COR-L47 (cell line): ENCODE data around the gene OCA2.

ENCODE experiments used
- DNase-seq: peaks from one replicate; lab custom pipeline; 2025; lab: John Stamatoyannopoulos, UW

OCA2 gene

GRCh38 chr15:27936164-27936563, 163.0 kb downstream of the OCA2 start:
- no peak for DNase-seq

- no peak for DNase-seq
Observed at GRCh38 chr15:27935328-27935727, 163.8 kb downstream of the OCA2 start.

DNA sequence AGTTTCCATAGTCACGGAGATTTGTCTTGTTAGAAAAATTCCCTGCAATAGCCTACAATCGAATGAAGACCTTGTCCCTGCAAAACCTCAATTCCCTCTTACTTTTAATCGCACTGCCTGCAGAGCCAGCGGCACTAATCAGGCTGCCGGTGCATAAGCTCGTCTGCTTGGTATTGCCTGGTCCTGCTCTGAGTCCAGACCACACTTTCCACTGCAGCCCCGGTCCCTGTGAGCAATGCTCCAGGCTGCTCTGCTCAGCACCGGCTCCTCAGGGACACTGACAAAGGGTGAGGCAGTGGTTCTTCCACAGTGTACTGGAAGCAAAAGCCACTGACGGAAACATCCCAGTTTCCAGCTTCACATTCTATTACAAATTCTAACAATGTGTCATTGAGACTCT, 164.3 kb downstream of the OCA2 start:
- DNase-seq: no peak

GRCh38 chr15:27933562-27933961, 165.6 kb downstream of the OCA2 start:
- DNase-seq: no peak

DNA sequence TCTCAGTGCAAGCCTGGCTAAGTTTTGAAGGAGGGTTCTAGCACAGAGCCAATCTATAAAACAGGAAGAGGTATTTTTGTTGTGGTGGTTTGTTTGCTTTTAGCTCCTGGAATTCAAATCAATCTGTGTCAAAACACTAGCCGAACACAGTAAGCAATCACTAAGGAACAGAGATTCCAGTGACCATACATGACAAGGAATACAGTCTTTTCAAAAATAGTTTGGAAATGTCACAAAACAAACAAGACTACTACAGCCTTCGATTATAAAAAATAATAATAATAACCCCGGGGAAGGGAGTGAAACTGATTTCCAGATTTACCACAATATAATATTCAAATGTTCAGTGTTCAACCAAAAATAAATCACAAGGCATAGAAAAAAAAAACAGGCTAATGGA, 166.5 kb downstream of the OCA2 start:
- DNase-seq: no peak

- no peak for DNase-seq
Observed at GRCh38 chr15:27928386-27928785, 170.7 kb downstream of the OCA2 start.

- DNase-seq: no peak
Observed at GRCh38 chr15:27912283-27912682, 186.8 kb downstream of the OCA2 start.

DNA sequence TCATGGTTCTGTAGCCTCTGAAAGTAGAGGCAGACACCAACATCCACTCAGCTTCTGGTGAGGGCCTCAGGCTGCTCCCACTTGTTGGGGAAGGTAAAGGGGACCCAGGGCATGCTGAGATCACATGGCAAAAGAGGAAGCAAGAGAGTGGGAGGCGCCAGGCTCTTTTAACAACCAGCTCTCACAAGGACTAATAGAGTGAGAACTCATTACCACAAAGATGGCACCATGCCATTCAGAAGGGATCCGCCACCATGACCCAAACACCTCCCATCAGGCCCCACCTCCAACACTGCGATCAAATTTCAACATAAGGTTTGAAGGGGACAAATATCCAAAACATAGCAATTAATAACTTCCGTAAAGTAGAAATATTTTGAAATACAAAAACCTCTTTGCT, 192.3 kb downstream of the OCA2 start:
- no peak for DNase-seq

GRCh38 chr15:27903405-27903804, 195.7 kb downstream of the OCA2 start:
- no peak for DNase-seq

GRCh38 chr15:27902680-27903385, 196.3 kb downstream of the OCA2 start:
- no peak for DNase-seq

DNA sequence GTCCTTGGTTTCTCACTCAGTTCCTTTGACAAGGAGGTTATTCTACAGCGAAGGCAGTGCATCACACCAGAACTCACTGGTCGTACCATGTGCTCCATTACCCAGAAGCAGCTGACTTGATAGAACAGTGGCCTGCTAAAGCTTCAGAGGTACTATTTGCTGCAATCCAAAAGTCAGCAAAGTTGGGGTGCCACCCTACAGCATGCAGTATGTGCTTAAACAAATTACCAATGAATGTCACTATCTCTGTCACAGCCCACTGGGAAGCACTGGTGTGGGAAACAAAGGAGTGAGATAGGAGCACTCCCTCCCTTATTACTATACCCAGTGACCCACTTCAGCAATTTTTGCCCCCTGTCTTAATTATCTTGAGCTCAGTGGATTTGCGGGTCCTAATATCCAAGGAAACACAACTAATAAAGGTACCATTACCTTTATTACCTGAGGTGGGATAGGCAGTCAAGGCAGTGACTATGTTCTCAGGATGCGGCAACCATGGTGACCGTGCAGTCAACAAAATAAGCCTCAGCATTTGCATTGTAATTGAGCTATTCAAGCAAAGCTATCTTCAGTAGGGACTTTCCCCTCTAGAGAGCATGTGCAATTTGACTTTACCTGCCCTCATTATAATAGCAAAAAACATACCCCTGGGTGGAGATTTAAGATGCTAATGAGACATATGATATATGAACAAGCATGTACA, 199.4 kb downstream of the OCA2 start:
- DNase-seq: no peak

DNA sequence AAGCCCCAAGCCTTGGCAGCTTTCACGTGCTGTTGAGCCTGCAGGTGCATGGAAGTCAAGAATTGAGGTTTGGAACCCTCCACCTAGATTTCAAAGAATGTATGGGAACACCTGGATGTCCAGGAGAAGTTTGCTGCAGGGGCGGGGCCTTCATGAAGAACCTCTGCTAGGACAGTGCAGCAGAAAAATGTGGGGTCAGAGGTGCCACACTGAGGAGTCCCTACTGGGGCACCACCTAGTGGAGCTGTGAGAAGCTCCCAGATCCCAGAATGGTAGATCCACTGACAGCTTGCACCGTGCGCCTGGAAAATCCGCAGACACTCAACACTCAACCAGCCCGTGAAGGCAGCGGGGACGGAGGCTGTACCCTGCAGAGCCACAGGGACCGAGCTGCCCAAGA, 201.6 kb downstream of the OCA2 start:
- DNase-seq: no peak

- no peak for DNase-seq
Observed at GRCh38 chr15:27894645-27895044, 204.5 kb downstream of the OCA2 start.

- no peak for DNase-seq
Observed at GRCh38 chr15:27889258-27889657, 209.9 kb downstream of the OCA2 start.

DNA sequence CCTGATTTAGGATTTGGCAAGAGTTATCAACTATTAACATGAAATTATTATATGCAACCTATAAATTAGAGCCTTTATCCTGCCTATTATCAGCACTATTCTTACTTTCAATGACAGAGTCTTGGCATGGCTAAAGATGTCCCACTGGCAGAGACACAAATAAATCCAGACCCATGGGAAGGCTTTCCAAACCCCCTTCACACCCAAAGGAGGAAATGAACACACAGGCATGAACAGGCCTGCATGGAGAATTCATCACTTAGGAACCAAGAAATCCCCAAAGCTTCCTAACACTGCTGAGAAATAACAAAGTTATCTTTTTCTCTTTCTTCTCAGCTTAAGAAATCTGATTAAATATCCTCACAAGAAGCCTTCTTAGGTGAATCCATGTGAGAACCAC, 213.9 kb downstream of the OCA2 start:
- DNase-seq: no peak

- DNase-seq: no peak
Observed at GRCh38 chr15:27884726-27885125, 214.4 kb downstream of the OCA2 start.

DNA sequence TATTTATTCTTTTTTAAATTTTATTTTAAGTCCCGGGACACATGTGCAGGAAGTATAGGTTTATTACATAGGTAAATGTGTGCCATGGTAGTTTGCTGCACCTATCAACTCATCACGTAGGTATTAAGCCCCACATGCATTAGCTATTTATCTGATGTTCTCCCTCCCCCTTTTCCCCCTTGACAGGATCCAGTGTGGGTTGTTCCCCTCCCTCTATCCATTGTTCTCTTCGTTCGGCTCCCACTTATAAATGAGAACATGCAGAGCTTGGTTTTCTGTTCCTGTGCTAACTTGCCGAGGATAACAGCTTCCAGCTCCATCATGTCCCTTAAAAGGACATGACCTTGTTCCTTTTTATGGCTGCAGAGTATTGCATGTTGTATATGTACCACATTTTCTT, 220.3 kb downstream of the OCA2 start:
- DNase-seq: no peak

- no peak for DNase-seq
Observed at GRCh38 chr15:27873828-27874227, 225.3 kb downstream of the OCA2 start.

DNA sequence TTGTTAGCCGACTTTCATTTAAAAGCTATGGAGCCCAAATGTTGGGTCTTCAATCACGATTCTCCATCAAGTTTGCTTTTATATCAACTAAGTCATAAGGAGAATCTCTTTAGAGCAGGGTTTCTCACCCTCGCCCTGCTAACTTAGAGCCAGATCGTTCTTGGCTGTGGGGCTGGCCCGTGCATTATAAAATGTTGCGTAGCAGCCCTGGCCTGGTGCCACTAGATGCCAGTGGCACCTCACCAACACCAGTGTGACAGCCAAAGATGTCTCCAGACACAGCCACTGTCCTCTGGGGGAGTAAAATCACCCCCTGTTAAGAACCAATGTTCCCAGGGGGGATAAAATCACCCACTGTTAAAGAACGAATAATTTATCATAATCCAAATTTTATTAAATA, 226.1 kb downstream of the OCA2 start:
- no peak for DNase-seq

GRCh38 chr15:27872355-27872754, 226.8 kb downstream of the OCA2 start:
- no peak for DNase-seq

- DNase-seq: no peak
Observed at GRCh38 chr15:27871902-27872260, 227.2 kb downstream of the OCA2 start.

GRCh38 chr15:27871078-27871901, 227.8 kb downstream of the OCA2 start:
- DNase-seq: no peak

DNA sequence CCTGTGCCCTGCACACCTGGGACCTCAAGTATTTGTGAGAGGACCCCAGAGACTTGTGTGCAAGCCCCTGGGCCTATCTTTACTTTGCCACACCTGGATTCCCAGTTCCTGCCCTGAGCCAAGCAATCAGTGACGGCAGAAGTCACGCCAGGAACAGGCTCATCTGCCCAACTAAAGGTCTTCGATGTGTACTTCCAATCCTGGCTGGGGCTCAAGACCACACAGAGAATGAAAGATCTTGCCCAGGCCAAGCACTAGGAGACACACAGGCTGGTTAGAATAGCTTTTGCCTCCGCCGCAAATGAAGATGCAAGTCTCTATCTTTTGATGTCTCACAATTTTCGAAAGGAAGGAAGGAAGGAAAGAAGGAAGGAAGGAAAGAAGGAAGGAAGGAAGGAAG, 228.8 kb downstream of the OCA2 start:
- no peak for DNase-seq
